Activated T-helper 9 cell treated with anti-CD3 and anti-CD28 coated beads, Interleukin-2, amount 50 U/mL, for 16 hours (primary cell): ENCODE measurements around the gene ATP8A2.
"Not testable (repeated sequence)": the region's sequence is repeated elsewhere in the genome, so short reads cannot be mapped to it uniquely, and the experiment has no call there.

Experiments used
- DNase-seq: peaks from one replicate; pipeline ENCODE4 v3.0.0-alpha.2; 2020; ENCODE audit warnings: low read depth

ATP8A2 gene

GRCh38 chr13:26072335-26072734 is 700.6 kb downstream of the ATP8A2 start:
- DNase-seq, result not testable (repeated sequence)

- no peak for DNase-seq
Measured at GRCh38 chr13:26074706-26075105, 702.9 kb downstream of the ATP8A2 start.
